ENCODE measurements around the gene SORCS2. TPM values are rescaled to one million over a fixed set of nuclear protein-coding genes. Genes with fewer than 3 reads are reported as not detected.

Gene SORCS2
- total RNA-seq, 5 donors from 2014 or later (not counting 1 experiment from before 2014, with no cell fraction given): 0.22 TPM; not detected in 4

GRCh38 chr4:7655511-7656243, 463.3 kb downstream of the SORCS2 start:
- 42% methylated on average over 32 of the region's 32 CpGs for WGBS (ENCODE audit: insufficient coverage)
- H3K9me3 Mint-ChIP-seq: no peaks in the 10 kb centered on the region
- no peaks in the 10 kb centered on the region for H3K9me3 ChIP-seq
- no peak overlapping the region for H3K4me3 Mint-ChIP-seq
- no peak overlapping the region for H3K4me3 ChIP-seq (ENCODE audit: control insufficient read depth in 1 of 2, extremely low read depth in 1 of 2, low read length in 1 of 2)
- H3K27ac Mint-ChIP-seq: no peak overlapping the region
- DNase-seq: no peak
- H3K27me3 ChIP-seq (replicated peaks in 1 of 2; ENCODE audit: control insufficient read depth in 2 of 2, extremely low read depth in 1 of 2, insufficient read depth in 2 of 2, low read length in 1 of 2): peaks cover 0 to 40% of the 10 kb centered on the region in 2 experiments
- H3K4me1 Mint-ChIP-seq: peaks cover 3 to 17% (median 7%) of the 10 kb centered on the region in 3 donors
- POLR2A ChIA-PET: no interaction called here
- no peak for ATAC-seq (replicated peaks in 1 of 4)
- no peaks in the 10 kb centered on the region for H3K36me3 Mint-ChIP-seq
- CTCF ChIA-PET: no interaction called here
- peaks cover 0 to 47% of the 10 kb centered on the region in 2 experiments for H3K4me1 ChIP-seq (ENCODE audit: control insufficient read depth in 1 of 2, extremely low read depth in 1 of 2, insufficient read depth in 2 of 2, low read length in 2 of 2)
- H3K27me3 Mint-ChIP-seq: peaks cover 13 to 15% of the 10 kb centered on the region in 2 donors
- no peaks in the 10 kb centered on the region for H3K36me3 ChIP-seq (ENCODE audit: control insufficient read depth in 2 of 2, extremely low read depth in 1 of 2, insufficient read depth in 1 of 2, low read length in 1 of 2)
- H3K27ac ChIP-seq (ENCODE audit: low read length): no peak overlapping the region

- peaks cover 0 to 12% (median 7%) of the 10 kb centered on the region in 3 donors for H3K4me1 Mint-ChIP-seq
Measured at GRCh38 chr4:7656244-7656800, 464.0 kb downstream of the SORCS2 start.

DNA sequence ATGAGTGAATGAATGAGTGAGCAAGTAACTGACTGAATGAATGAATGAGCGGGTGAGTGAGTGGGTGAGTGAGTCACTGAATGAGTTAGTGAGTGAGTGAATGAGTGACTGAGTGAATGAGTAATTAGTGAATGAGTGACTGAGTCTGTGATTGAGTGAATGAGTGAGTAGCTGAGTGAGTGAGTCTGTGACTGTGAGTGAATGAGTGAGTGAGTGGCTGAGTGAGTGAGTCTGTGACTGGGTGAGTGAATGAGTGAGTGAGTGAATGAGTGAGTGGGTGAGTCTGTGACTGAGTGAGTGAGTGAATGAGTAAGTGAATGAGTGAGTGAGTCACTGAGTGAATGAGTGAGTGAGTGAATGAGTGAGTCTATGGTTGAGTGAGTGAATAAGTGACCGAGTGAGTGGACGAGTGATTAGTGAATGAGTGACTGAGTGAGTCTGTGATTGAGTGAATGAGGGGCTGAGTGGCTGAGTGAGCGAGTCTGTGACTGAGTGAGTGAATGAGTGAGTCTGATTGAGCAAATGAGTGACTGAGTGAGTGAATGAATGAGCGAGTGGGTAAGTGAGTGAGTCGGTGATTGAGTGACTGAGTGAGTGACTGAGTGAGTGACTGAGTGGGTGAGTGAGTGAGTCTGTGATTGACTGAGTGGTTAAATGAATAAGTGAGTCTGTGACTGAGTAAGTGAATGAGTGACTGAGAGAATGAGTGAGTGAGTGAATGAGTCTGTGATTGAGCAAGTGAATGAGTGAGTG, 465.4 kb downstream of the SORCS2 start:
- Histone ChIP-seq H3K9me3 (no peaks in the 10 kb centered on the region), H3K27ac (ENCODE audit: low read length) (no peak overlapping the region), H3K36me3 (ENCODE audit: control insufficient read depth in 2 of 2, extremely low read depth in 1 of 2, insufficient read depth in 1 of 2, low read length in 1 of 2) (no peaks in the 10 kb centered on the region), H3K4me1 (ENCODE audit: control insufficient read depth in 1 of 2, extremely low read depth in 1 of 2, insufficient read depth in 2 of 2, low read length in 2 of 2) (peaks cover 0 to 27% of the 10 kb centered on the region in 2 experiments), H3K27me3 (replicated peaks in 1 of 2; ENCODE audit: control insufficient read depth in 2 of 2, extremely low read depth in 1 of 2, insufficient read depth in 2 of 2, low read length in 1 of 2) (peaks cover 0 to 42% of the 10 kb centered on the region in 2 experiments), H3K4me3 (ENCODE audit: control insufficient read depth in 1 of 2, extremely low read depth in 1 of 2, low read length in 1 of 2) (no peak overlapping the region)
- DNase-seq (no peak), ATAC-seq (replicated peaks in 1 of 4) (no peak)
- ChIA-PET CTCF (no interaction called here), POLR2A (no interaction called here)
- H3K4me3 Mint-ChIP-seq: no peak overlapping the region
- H3K9me3 Mint-ChIP-seq: no peaks in the 10 kb centered on the region
- no peaks in the 10 kb centered on the region for H3K36me3 Mint-ChIP-seq
- no peak overlapping the region for H3K27ac Mint-ChIP-seq
- H3K27me3 Mint-ChIP-seq: peaks cover 10% of the 10 kb centered on the region in 2 donors
- WGBS (ENCODE audit: insufficient coverage): 89% methylated on average over 6 of the region's 6 CpGs
- H3K4me1 Mint-ChIP-seq: peaks cover 0 to 7% (median 4%) of the 10 kb centered on the region in 3 donors

More at GRCh38 chr4:7656244-7656800, 464.0 kb downstream of the SORCS2 start:
- H3K27me3 Mint-ChIP-seq: peaks cover 10% of the 10 kb centered on the region in 2 donors
- ATAC-seq (replicated peaks in 1 of 4) (no peak), DNase-seq (no peak)
- Histone ChIP-seq H3K27ac (ENCODE audit: low read length) (no peak overlapping the region), H3K4me1 (ENCODE audit: control insufficient read depth in 1 of 2, extremely low read depth in 1 of 2, insufficient read depth in 2 of 2, low read length in 2 of 2) (peaks cover 0 to 41% of the 10 kb centered on the region in 2 experiments), H3K36me3 (ENCODE audit: control insufficient read depth in 2 of 2, extremely low read depth in 1 of 2, insufficient read depth in 1 of 2, low read length in 1 of 2) (no peaks in the 10 kb centered on the region), H3K27me3 (replicated peaks in 1 of 2; ENCODE audit: control insufficient read depth in 2 of 2, extremely low read depth in 1 of 2, insufficient read depth in 2 of 2, low read length in 1 of 2) (peaks cover 0 to 40% of the 10 kb centered on the region in 2 experiments), H3K9me3 (no peaks in the 10 kb centered on the region), H3K4me3 (ENCODE audit: control insufficient read depth in 1 of 2, extremely low read depth in 1 of 2, low read length in 1 of 2) (no peak overlapping the region)
- no peak overlapping the region for H3K4me3 Mint-ChIP-seq
- WGBS (ENCODE audit: insufficient coverage): 87% methylated on average over 14 of the region's 17 CpGs
- no peak overlapping the region for H3K27ac Mint-ChIP-seq
- no peaks in the 10 kb centered on the region for H3K9me3 Mint-ChIP-seq
- POLR2A ChIA-PET: no interaction called here
- H3K36me3 Mint-ChIP-seq: no peaks in the 10 kb centered on the region
- CTCF ChIA-PET: no interaction called here

DNA sequence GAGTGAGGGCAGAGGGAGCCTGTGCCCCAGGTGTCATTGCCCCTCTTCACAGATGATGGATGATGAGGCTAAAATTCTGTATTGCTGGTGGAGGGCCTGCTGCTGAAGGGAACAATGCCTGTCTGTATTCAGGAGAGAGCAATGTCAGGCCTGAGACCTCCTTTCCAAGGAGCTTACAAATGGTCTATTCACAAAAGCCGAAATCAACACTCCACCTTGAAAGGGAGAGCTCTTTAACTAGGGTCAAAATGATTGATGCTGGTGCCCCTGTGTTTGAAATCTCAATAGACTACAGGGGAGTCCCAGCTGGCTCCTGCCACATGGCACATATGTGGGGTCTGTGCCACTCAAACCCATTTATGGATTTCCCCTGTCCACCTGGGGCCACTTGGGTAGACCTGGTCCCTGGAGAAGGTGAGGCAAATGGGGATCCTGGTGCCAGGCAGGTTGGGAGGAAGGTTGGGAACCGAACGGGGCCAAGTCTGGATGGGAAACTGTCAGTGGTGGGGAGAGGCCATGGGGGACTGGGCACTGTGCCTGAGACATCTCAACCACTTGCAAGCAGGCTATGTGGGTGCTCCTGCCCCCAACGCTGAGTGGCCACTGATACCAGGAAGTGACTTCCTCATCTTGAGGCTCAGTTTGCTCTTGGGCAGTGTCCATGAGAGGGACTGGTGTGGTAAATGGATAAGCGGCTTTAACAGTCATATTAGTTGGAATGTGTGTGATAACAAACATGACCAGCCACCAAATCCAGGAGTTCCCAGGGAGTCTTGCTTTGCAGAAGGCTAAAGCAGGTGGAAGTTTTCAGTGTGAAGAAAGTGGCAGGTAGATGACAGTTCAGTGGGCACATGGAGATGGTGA, 466.2 kb downstream of the SORCS2 start:
- CTCF ChIA-PET: no interaction called here
- WGBS (ENCODE audit: insufficient coverage): 89% methylated on average over 3 of the region's 5 CpGs
- Mint-ChIP-seq H3K4me1 (peaks cover 0 to 7% (median 3%) of the 10 kb centered on the region in 3 donors), H3K27ac (no peak overlapping the region), H3K36me3 (no peaks in the 10 kb centered on the region), H3K9me3 (no peaks in the 10 kb centered on the region), H3K4me3 (no peak overlapping the region), H3K27me3 (peaks cover 8 to 9% of the 10 kb centered on the region in 2 donors)
- Histone ChIP-seq H3K27me3 (replicated peaks in 1 of 2; ENCODE audit: control insufficient read depth in 2 of 2, extremely low read depth in 1 of 2, insufficient read depth in 2 of 2, low read length in 1 of 2) (peaks cover 0 to 38% of the 10 kb centered on the region in 2 experiments), H3K27ac (ENCODE audit: low read length) (no peak overlapping the region), H3K9me3 (no peaks in the 10 kb centered on the region), H3K4me3 (ENCODE audit: control insufficient read depth in 1 of 2, extremely low read depth in 1 of 2, low read length in 1 of 2) (no peak overlapping the region), H3K4me1 (ENCODE audit: control insufficient read depth in 1 of 2, extremely low read depth in 1 of 2, insufficient read depth in 2 of 2, low read length in 2 of 2) (peaks cover 0 to 18% of the 10 kb centered on the region in 2 experiments), H3K36me3 (ENCODE audit: control insufficient read depth in 2 of 2, extremely low read depth in 1 of 2, insufficient read depth in 1 of 2, low read length in 1 of 2) (no peaks in the 10 kb centered on the region)
- POLR2A ChIA-PET: no interaction called here
- DNase-seq: no peak
- ATAC-seq (replicated peaks in 1 of 4): no peak

DNA sequence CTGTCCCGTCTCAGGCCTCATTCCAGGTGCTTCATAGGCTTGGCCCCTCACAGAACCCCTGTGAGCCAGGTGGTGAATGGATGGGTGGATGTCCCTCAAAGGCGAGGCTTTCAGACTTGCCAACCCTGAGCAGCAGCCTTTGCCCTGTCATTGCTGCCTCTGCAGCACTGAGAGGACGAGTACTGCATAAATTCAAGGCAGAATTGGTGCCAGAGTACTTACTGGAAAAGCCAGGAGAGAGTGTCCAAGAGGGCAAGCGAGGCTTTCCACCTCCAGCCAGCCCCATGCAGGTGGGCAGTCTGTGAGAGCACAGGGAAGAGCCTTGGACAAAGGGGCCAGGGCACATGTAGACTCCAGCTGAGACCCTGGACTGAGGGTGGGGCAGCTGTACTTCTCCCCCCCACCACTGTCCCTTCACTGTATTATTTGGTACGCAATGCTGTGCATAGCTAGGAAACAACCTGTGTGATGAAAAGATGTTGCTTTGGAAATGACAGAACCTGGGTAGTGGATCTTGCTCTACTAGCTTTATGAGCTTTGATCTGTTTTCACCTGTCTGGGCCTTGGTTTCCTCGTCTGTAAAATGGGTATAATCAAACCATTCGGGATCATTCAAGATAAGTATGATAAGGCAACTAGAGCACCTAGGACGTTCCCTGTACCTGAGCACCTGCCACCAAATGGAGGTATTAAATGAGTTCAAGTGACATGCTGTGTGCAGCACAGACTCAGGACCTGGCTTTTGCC, 467.3 kb downstream of the SORCS2 start:
- POLR2A ChIA-PET: no interaction called here

More for the DNA sequence above, 467.3 kb downstream of the SORCS2 start:
- H3K27ac ChIP-seq (ENCODE audit: low read length): no peak overlapping the region
- Mint-ChIP-seq H3K4me1 (peaks cover 0 to 6% (median 3%) of the 10 kb centered on the region in 3 donors), H3K27me3 (peaks cover 6% of the 10 kb centered on the region in 2 donors), H3K36me3 (no peaks in the 10 kb centered on the region), H3K27ac (no peak overlapping the region), H3K9me3 (no peaks in the 10 kb centered on the region), H3K4me3 (no peak overlapping the region)
- 74% methylated on average over 6 of the region's 8 CpGs for WGBS (ENCODE audit: insufficient coverage)
- DNase-seq (no peak), ATAC-seq (replicated peaks in 1 of 4) (no peak)
- H3K9me3 ChIP-seq: no peaks in the 10 kb centered on the region
- no peaks in the 10 kb centered on the region for H3K36me3 ChIP-seq (ENCODE audit: control insufficient read depth in 2 of 2, extremely low read depth in 1 of 2, insufficient read depth in 1 of 2, low read length in 1 of 2)
- H3K4me1 ChIP-seq (ENCODE audit: control insufficient read depth in 1 of 2, extremely low read depth in 1 of 2, insufficient read depth in 2 of 2, low read length in 2 of 2): peaks cover 0 to 8% of the 10 kb centered on the region in 2 experiments
- H3K4me3 ChIP-seq (ENCODE audit: control insufficient read depth in 1 of 2, extremely low read depth in 1 of 2, low read length in 1 of 2): no peak overlapping the region
- peaks cover 0 to 28% of the 10 kb centered on the region in 2 experiments for H3K27me3 ChIP-seq (replicated peaks in 1 of 2; ENCODE audit: control insufficient read depth in 2 of 2, extremely low read depth in 1 of 2, insufficient read depth in 2 of 2, low read length in 1 of 2)
- CTCF ChIA-PET: no interaction called here
